GM19239 (cell line): ENCODE measurements around the gene LMBRD1.
"Not testable (repeated sequence)": the region's sequence is repeated elsewhere in the genome, so short reads cannot be mapped to it uniquely, and the experiment has no call there.

Experiments
- DNase-seq: peaks from one replicate; pipeline ENCODE4 v3.0.0; 2011; ENCODE audit warnings: low spot score; ENCODE audit not compliant: insufficient read length
- FAIRE-seq: peaks from 2 replicates; lab custom pipeline; 2011; peaks lifted over from hg19 to GRCh38; lab: Jason Lieb, UNC

LMBRD1 gene

DNA sequence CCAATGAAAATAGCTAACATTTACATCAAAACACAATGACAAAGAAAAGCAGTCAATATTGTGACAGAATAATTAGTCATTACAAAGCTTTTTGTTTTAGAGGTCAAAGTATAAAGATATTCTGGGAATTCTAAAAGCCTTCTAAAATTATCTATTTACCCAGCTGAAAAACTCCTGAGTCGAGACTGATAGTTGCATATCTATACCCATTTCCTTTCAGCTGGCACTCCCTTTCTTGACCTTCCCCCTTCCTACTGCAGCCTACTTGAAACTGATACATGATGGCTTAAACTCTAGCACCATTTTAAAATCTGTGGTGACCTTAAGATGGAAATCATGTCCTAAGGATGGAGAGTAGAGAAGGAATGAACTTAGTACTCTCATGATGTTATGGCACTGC lies 38.6 kb downstream of the LMBRD1 start:
- DNase-seq, result no peak

GRCh38 chr6:69756907-69757306 lies 39.9 kb downstream of the LMBRD1 start:
- FAIRE-seq, result no peak
- DNase-seq, result no peak

More for the DNA sequence above, 38.6 kb downstream of the LMBRD1 start:
- FAIRE-seq, result no peak

DNA sequence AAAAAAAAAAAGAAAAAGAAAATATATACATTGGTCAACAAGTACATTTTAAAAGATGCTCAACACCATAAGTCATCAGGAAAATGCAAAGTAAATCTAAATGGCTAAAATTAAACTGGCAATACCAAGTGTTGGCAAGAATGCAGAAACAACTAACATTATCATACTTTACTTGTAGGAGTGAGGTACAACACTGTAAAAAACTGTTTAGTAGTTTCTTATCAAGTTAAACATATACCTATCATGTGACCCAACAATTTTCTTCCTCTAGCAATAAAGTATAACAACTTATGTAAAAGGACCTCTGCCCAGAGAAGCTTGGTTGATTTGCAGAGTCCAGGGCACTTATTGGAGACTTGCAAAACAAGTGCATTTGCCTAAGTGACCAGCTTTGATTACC lies 40.4 kb downstream of the LMBRD1 start:
- FAIRE-seq, result peak; percentile 64

DNA sequence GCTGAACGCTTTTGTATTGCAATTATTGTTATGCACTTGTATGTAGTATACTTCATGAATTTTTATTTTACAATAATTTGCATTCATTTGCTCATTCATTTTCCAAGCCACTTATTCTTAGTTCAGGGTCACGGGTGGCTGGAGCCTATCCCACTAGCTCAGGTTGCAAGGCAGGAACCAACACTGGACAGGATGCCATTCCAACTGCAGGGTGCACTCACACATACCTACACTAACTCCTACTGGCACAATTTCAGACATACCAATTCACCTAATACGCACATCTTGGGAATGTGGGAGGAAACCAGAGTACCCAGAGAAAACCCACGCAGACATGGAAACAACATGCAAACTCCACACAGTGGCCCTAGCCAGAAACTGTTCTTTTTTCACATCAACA lies 61.8 kb downstream of the LMBRD1 start:
- FAIRE-seq, result no peak
- DNase-seq, result no peak

More for the DNA sequence above, 40.4 kb downstream of the LMBRD1 start:
- DNase-seq, result no peak

DNA sequence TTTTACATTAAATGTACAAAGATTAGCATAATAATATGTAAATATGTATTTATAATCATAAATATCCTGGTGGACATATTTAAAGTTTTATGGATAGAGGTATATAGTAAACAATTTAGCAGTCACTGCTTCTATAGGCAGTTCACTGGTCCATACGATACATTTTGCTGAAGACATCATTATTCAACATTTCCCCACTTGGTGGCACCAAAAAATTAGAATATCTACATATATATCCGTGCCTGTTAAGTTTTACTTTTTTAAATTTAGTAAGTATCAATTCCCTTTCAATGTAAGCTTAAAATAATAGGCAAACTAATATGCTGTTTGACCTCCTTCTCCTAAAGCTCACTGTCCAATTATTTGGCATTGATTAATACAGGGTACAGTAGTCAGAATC lies 64.2 kb downstream of the LMBRD1 start:
- no peak for DNase-seq
- FAIRE-seq, result peak; percentile 14

DNA sequence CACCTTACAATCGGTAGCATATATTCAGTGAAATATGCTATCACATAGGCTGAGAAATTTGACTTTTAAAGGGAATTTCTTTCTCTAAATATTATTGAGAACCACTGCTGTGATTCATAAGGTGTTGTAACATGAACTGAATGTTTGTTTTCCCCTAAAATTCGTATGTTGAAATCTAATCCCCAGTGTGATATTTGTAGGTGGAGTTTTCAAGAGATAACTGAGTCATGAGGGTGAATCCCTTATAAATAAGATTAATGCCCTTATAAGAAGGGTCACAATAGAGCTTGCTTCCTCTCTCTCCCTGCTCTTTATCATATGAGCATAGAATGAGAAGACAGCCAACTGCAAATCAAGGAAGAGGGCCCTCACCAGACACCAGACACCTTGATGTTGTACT lies 64.8 kb downstream of the LMBRD1 start:
- no peak for DNase-seq
- no peak for FAIRE-seq

- no peak for FAIRE-seq
These were observed 66.8 kb downstream of the LMBRD1 start for GRCh38 chr6:69729870-69730449.

DNA sequence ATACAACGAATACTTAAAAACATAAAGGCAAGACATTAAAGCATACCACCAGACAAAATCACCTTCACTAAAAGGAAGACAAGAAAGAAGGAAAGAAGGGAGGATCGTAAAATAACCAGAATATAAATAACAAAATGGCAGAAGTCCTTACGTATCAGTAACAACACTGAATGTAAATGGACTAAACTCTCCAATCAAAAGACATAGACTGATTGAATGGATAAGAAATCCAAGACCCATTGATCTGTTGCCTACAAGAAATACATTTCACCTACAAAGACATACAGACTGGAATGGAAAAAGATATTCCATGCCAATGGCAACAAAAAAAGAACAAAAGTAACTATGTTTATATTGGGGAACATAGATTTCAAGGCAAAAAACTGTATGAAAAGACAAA lies 74.1 kb downstream of the LMBRD1 start:
- no peak for DNase-seq
- FAIRE-seq, result no peak

More at GRCh38 chr6:69729870-69730449, 66.8 kb downstream of the LMBRD1 start:
- DNase-seq, result no peak

DNA sequence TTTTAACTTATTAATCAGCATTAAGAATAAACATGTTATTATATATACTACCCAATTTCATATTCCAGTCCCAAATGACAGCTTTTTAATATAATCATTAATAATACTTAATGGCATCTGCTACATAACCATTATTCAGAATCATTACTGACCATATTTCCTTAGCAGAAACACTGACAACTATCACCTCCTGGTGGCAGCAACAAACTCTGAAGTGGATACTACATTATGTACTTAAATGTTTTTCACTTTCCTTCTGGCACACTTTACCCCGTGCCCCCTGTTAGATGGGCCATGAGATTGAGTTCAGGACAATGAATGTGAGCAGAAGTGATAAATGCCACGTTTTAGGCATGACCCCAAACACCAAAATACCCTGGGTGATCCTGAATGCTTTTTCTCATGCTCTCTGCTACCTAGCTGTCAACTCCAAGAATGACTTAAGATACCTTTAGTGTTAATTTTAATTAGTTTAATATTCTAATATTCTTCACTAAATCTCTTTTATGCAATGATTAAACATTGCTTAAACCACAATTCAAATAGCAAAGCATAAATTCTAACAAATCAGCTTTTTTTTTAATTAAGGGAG lies 77.1 kb downstream of the LMBRD1 start:
- FAIRE-seq, result no peak
- DNase-seq, result no peak

- no peak for DNase-seq
- FAIRE-seq, result no peak
These were observed 90.1 kb downstream of the LMBRD1 start for GRCh38 chr6:69706724-69707123.

DNA sequence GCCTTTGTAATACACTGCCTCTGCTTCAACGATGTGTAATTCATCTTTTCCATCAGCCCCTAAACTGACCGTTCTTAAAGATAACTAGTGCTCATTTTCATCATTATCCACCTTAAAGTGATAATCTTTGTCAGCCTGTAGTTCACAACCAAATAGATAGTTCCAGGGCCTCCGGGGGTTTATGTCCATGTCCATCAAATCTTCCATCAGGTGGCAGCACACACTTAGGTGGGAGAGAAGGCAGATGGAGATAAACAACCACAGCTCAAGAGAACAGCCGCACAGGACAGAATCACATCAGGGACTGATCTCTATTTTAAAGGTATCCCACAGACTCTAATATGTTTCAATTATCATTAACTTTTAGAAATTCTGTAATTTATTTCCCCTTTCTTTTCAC lies 90.9 kb downstream of the LMBRD1 start:
- FAIRE-seq (no peak), DNase-seq (no peak)

DNA sequence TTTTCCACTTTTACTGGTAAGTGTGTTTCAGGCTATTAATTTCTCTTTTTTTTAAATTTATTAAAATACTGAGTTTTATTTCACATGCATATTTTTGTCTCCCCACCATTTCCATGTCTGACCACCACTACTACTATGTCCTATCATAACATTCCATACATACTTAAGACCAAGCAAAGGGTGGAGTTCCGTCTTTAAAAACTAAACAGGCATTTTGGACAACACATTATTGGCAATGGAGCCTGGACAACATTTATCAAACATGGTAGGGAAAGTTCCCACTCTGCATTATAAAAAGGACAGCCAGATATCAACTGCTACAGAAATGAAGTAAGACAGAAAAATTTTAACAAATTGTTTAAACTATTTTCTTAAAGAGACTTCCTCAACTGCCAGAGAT lies 91.9 kb downstream of the LMBRD1 start:
- DNase-seq, result no peak
- FAIRE-seq, result no peak

GRCh38 chr6:69699655-69700054 lies 97.2 kb downstream of the LMBRD1 start:
- FAIRE-seq (peak; percentile 45), DNase-seq (no peak)

DNA sequence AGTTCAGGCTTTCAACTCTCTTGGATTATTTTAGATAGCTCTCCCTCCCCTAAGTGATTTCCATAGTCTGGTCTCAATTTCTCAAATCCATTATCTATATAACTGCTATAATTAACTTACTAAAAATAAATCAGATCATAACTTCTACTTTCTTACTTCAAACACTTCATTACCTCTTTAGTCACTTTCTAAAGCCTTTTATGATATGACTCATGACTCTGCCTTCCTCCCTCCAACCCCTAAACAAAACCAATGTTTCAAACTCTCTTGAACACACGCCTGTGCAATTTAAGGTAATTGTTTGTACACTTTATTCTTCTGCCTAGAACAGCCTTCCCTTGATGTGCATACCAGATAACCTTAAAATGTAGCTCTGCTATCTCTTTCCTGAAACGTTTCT lies 100.5 kb downstream of the LMBRD1 start:
- DNase-seq (no peak), FAIRE-seq (no peak)

DNA sequence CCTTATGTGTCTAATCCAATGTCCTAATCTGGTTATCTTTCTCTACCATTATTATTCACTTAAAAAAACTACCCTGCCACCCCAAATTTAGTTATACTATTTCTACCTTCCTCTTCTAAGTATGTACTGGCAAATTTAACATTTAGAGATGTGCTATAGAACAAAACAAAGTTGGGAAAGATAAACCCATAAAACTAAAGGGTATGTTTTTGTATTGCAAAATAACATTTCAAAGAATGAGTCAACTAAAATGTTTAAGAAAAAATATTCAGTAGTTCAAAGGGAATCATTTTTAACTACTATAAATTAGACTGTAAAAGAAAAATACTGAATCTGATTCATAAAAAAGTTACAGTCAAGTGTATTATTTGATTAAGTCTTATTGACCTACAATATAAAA lies 103.0 kb downstream of the LMBRD1 start:
- DNase-seq (no peak), FAIRE-seq (no peak)

DNA sequence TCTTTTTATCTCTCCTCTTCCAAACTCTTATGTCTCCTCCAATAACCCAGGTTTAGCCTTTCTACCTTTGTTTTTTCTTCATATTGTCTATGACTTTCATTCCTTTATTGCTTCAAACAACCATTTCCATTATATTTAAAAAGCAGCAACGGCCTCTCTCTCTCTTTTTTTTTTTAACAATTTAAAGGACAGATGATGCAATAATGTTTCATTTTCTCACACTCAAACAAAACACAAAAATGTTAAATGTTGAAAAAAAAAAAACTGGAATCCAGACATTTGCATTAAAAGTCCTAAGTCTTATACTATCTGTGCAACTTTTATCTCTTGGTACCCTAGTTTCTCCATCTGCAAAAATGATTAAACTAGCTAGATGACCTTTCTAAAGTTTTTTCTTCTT lies 105.8 kb downstream of the LMBRD1 start:
- DNase-seq (no peak), FAIRE-seq (no peak)

DNA sequence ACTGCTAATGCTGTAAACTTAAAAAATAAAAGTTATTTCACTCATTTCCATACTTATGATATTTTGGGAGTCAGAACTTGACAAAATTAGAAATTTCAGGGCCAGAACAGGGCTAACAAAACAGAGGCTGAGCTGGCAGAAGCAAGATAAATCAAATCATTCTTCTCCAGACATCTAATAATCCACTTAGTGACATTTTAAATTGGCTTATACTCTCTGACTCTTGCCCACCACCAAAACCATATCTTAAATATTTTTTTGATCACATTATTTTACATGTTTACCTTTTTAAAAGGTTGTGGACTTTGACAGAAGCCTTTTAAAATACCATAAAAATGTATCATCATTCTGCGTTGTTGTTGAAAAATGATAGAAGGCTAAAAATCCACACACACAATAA lies 116.5 kb downstream of the LMBRD1 start:
- FAIRE-seq (peak; percentile 8), DNase-seq (no peak)

DNA sequence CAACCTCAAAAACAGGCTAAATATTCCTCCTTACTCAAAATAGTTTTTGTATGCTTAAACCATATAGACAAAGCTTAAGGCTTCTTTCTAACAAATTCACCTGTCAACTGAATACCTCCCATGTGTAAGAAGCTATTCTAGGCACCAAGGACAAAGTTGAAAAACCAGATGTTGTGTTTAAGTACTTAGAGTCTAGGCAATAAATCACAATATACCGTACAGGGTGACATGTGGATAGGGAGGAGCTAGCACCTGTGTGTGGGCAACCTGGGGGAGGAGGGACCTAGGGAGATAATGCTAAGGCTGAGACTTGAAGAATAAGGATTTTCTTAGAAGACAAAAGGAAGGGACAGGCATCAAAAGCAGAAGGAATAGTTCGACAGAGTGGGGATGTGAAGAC lies 123.5 kb downstream of the LMBRD1 start:
- DNase-seq (no peak), FAIRE-seq (no peak)

DNA sequence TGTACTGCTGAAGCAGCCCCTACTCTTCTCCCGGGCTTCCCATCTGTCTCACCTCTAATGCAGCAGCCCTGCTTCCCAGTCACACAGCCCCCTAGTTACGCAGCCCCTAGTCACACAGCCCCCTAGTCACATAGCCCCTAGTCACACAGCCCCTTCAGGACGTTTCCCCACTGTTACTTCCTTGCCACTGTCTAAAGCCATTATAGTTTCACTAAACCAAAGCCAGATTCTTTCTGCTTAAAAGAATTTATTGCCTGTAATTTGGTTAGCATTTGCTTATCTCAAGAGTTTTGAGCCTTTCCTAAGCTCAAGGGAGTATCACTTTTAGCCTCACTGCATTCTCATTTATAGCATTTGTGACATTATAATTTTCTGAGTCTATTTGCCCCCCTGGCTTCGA lies 127.9 kb downstream of the LMBRD1 start:
- DNase-seq, result no peak
- FAIRE-seq, result no peak

DNA sequence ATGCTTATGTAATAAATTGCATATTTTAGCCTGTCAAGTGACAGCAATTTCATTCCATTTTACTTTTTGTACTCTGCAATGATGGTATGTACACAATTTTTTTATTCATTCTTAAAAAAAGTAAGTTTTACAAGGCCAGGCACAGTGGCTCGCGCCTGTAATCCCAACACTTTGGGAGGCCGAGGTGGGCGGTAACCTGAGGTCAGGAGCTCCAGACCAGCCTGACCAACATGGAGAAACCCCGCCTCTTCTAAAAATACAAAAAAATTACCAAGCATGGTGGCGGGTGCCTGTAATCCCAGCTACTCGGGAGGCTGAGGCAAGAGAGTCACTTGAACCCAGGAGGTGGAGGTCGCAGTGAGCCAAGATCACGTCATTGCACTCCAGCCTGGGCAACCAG lies 130.0 kb downstream of the LMBRD1 start:
- not testable (repeated sequence) for DNase-seq, FAIRE-seq

DNA sequence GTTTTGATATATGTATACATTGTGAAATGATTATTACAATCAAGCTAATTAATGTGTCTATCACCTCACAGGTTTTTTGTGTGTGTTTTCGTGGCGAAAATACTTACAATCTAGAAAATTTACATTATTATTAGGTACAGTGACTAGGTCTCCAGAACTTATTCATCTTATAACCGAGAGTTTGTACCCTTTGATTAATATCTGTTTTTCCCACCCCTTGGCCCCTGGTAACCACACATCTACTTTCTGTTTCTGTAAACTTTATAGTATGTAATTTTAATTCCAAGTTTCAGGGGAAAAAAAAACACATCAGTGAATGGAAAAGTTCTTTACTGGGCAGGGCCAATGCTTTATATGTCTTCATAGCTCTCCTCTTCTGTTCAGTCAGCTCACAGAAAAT lies 131.4 kb downstream of the LMBRD1 start:
- no peak for DNase-seq
- no peak for FAIRE-seq

GRCh38 chr6:69664551-69664950 lies 132.3 kb downstream of the LMBRD1 start:
- FAIRE-seq, result no peak
- no peak for DNase-seq
